CD4-positive, alpha-beta memory T cell (primary cell): ENCODE results near the gene SH3D19. TPM values are rescaled to one million over a fixed set of nuclear protein-coding genes. Genes with fewer than 3 reads are reported as not detected.

Experiments
- CTCF ChIA-PET: fragments of 350-600 bp; sonication (Branson Sonifier 250); formaldehyde crosslinking; loops from one replicate; lab custom pipeline; 2021; ENCODE audit warnings: inconsistent platforms; ENCODE audit not compliant: partially characterized antibody; lab: Charles Lee
- POLR2A ChIA-PET: fragments of 350-600 bp; sonication (Branson Sonifier 250); formaldehyde crosslinking; loops from one replicate; lab custom pipeline; 2021; ENCODE audit not compliant: partially characterized antibody; lab: Charles Lee
- DNase-seq, 5 donors: peaks; one replicate each; pipeline versions ENCODE4 v3.0.0 to v3.0.0-alpha.2; 2020 to 2022; ENCODE audit warnings: mixed read lengths in 1 of 5
- H3K27ac ChIP-seq: one replicate; pipeline ENCODE4 v1.7.0; 2013; ENCODE audit warnings: low read depth, low read length
- H3K27me3 ChIP-seq: 2 replicates; pipeline ENCODE4 v1.7.0; 2013; ENCODE audit warnings: mild to moderate bottlenecking, low read length, moderate library complexity; ENCODE audit not compliant: insufficient read depth
- H3K36me3 ChIP-seq: 2 replicates; pipeline ENCODE4 v1.7.0; 2013; ENCODE audit warnings: mild to moderate bottlenecking, low read length, moderate library complexity; ENCODE audit not compliant: insufficient read depth
- H3K4me1 ChIP-seq: 2 replicates; pipeline ENCODE4 v1.7.0; 2013; ENCODE audit warnings: mild to moderate bottlenecking, low read length, moderate library complexity; ENCODE audit not compliant: insufficient read depth
- H3K4me3 ChIP-seq, 2 donors: one replicate each; pipeline ENCODE4 v1.7.0; 2013; ENCODE audit warnings: low read length in 2 of 2, mild to moderate bottlenecking in 1 of 2
- H3K9me3 ChIP-seq, 2 donors: one replicate each; pipeline ENCODE4 v1.7.0; 2013; ENCODE audit warnings: low read length in 2 of 2, control low read depth in 1 of 2; ENCODE audit not compliant: control insufficient read depth in 1 of 2
- H3K27ac Mint-ChIP-seq, 7 donors: one replicate each; pipeline ENCODE4 v1.8.0; 2020 to 2021; ENCODE audit warnings: mixed read lengths in 7 of 7, mild to moderate bottlenecking in 6 of 7, inconsistent platforms in 3 of 7, moderate library complexity in 3 of 7
- H3K27me3 Mint-ChIP-seq, 2 donors: one replicate each; pipeline ENCODE4 v1.8.0; 2020 to 2021; ENCODE audit warnings: mixed read lengths in 2 of 2
- H3K36me3 Mint-ChIP-seq, 2 donors: one replicate each; pipeline ENCODE4 v1.8.0; 2020 to 2021; ENCODE audit warnings: mixed read lengths in 2 of 2, inconsistent platforms in 1 of 2, mild to moderate bottlenecking in 1 of 2
- H3K4me1 Mint-ChIP-seq, 4 donors: one replicate each; pipeline ENCODE4 v1.8.0; 2020 to 2021; ENCODE audit warnings: mixed read lengths in 4 of 4, mild to moderate bottlenecking in 1 of 4
- H3K4me3 Mint-ChIP-seq, 8 donors: one replicate each; pipeline ENCODE4 v1.8.0; 2020 to 2021; ENCODE audit warnings: mixed read lengths in 8 of 8, mild to moderate bottlenecking in 7 of 8, moderate library complexity in 6 of 8, inconsistent platforms in 3 of 8
- H3K9me3 Mint-ChIP-seq, 8 donors: one replicate each; pipeline ENCODE4 v1.8.0; 2020 to 2021; ENCODE audit warnings: mixed read lengths in 8 of 8, mild to moderate bottlenecking in 5 of 8, inconsistent platforms in 3 of 8, moderate library complexity in 1 of 8
- intact Hi-C: fragments of 100-400 bp; cut with micrococcal nuclease; formaldehyde crosslinking; loops from one replicate; pipeline ENCODE4 v1.15.1; 2023
- polyA plus RNA-seq, 2 donors: library from polyadenylated mRNA; unstranded; fragments of 300-500 nt; fragmentation: Illumina TruSeq; gene quantifications; one replicate each; pipeline ENCODE4 v1.2.3, GENCODE V29; 2021
- total RNA-seq, 2 experiments: library from RNA; stranded (reverse); gene quantifications; one replicate each; pipeline ENCODE4 v1.2.3, GENCODE V29; 2021

SH3D19 gene
- total and polyA plus RNA-seq, 4 experiments from 2014 or later = 0.11 to 1.4 (median 0.79) TPM

DNA sequence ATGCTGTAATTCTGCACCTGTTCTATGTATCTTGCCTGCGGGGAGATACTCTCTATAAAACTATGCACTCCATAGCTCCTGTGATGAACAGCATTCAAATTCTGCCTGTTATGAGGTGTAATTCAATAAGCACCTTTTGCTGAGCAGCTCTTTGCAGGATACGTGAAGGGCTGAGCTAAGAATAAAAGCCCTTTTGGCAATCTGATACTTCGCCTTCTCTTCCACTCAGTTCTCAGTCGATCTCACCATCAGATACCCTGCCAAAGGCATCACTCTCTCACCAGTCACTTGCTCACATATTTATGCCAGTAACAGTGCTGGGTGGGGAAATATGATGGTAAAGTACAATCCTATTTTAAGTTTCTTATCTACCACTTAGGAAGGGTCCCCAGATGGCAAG is 158.8 kb downstream of the SH3D19 start:
- POLR2A ChIA-PET = no interaction called here
- H3K27ac ChIP-seq = no peak overlapping the region
- no peaks in the 10 kb centered on the region for H3K4me1 ChIP-seq
- no peaks in the 10 kb centered on the region for H3K27me3 ChIP-seq
- Mint-ChIP-seq H3K27ac (no peak overlapping the region), H3K4me1 (no peaks in the 10 kb centered on the region), H3K27me3 (peaks cover 11 to 18% of the 10 kb centered on the region in 2 donors), H3K36me3 (no peaks in the 10 kb centered on the region), H3K4me3 (no peak overlapping the region), H3K9me3 (no peaks in the 10 kb centered on the region)
- DNase-seq = no peak
- no peak overlapping the region for H3K4me3 ChIP-seq
- no peaks in the 10 kb centered on the region for H3K36me3 ChIP-seq
- intact Hi-C loops = no loop called here
- CTCF ChIA-PET = no interaction called here
- no peaks in the 10 kb centered on the region for H3K9me3 ChIP-seq

DNA sequence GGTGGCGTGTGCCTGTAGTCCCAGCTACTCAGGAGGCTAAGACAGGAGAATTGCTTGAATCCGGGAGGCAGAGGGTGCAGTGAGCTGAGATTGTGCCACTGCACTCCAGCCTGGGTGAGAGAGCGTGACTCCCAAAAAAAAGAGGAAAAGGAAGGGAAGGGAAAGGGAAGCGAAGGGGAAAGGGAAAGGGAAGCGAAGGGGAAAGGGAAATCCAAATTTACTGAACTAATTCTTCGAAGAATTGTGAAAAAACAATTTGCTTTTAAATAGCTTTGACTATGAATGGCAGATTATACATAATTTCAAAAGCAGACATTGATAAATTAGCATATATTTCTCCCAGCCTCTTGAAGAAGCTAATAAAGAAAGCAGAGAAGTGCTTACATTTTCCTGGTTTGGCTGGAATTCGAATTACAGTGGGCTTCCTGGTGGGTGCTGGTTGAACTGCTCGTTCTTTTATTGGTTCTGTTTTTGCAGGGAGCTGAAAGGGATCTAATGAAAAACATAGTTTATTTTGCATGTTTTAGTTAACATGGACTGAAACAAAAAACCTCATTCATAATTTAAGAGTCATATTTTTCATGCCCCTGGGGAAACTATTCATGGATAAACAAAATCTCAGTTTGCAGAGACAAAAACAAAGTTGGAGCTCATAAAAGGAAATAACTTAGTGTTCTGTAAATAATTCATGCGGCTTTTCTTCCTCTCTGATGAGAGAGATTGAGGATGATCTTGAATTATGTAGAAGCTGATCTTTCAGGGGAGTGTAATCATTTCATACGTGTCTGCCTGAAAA is 160.0 kb downstream of the SH3D19 start:
- no peak overlapping the region for H3K27ac Mint-ChIP-seq
- CTCF ChIA-PET = no interaction called here
- POLR2A ChIA-PET = no interaction called here
- H3K4me1 Mint-ChIP-seq = no peaks in the 10 kb centered on the region
- Histone ChIP-seq H3K4me1 (no peaks in the 10 kb centered on the region), H3K27me3 (no peaks in the 10 kb centered on the region), H3K27ac (no peak overlapping the region), H3K9me3 (no peaks in the 10 kb centered on the region), H3K36me3 (no peaks in the 10 kb centered on the region), H3K4me3 (no peak overlapping the region)
- H3K36me3 Mint-ChIP-seq = no peaks in the 10 kb centered on the region
- no peaks in the 10 kb centered on the region for H3K9me3 Mint-ChIP-seq
- peaks cover 9 to 18% of the 10 kb centered on the region in 2 donors for H3K27me3 Mint-ChIP-seq
- no peak for DNase-seq
- intact Hi-C loops = no loop called here
- H3K4me3 Mint-ChIP-seq = no peak overlapping the region

- Histone ChIP-seq H3K27me3 (no peaks in the 10 kb centered on the region), H3K9me3 (no peaks in the 10 kb centered on the region), H3K4me1 (no peaks in the 10 kb centered on the region), H3K4me3 (no peak overlapping the region), H3K27ac (no peak overlapping the region), H3K36me3 (no peaks in the 10 kb centered on the region)
- CTCF ChIA-PET = no interaction called here
- no peaks in the 10 kb centered on the region for H3K9me3 Mint-ChIP-seq
- no peak overlapping the region for H3K4me3 Mint-ChIP-seq
- H3K27ac Mint-ChIP-seq = no peak overlapping the region
- intact Hi-C loops = no loop called here
- no peaks in the 10 kb centered on the region for H3K4me1 Mint-ChIP-seq
- POLR2A ChIA-PET = no interaction called here
- H3K27me3 Mint-ChIP-seq = peaks cover 8 to 12% of the 10 kb centered on the region in 2 donors
- no peaks in the 10 kb centered on the region for H3K36me3 Mint-ChIP-seq
- DNase-seq = no peak
Measured at GRCh38 chr4:151163855-151164254, 161.6 kb downstream of the SH3D19 start.

GRCh38 chr4:151158979-151159378 is 166.4 kb downstream of the SH3D19 start:
- Histone ChIP-seq H3K4me3 (no peak overlapping the region), H3K36me3 (no peaks in the 10 kb centered on the region), H3K27me3 (no peaks in the 10 kb centered on the region), H3K9me3 (no peaks in the 10 kb centered on the region), H3K27ac (no peak overlapping the region), H3K4me1 (no peaks in the 10 kb centered on the region)
- ChIA-PET POLR2A (no interaction called here), CTCF (interaction anchor here (1.4 kb wide), 1 partner anchor 20 kb away, joined by 3 read pairs; no protein-coding TSS in a partner anchor)
- Mint-ChIP-seq H3K27me3 (peaks cover 8 to 18% of the 10 kb centered on the region in 2 donors), H3K36me3 (no peaks in the 10 kb centered on the region), H3K27ac (no peak overlapping the region), H3K4me1 (no peaks in the 10 kb centered on the region), H3K9me3 (peaks cover 0 to 10% (median 4%) of the 10 kb centered on the region in 8 donors), H3K4me3 (no peak overlapping the region)
- intact Hi-C loops = no loop called here
- no peak for DNase-seq

GRCh38 chr4:151157543-151157942 is 167.9 kb downstream of the SH3D19 start:
- H3K27ac Mint-ChIP-seq = no peak overlapping the region
- POLR2A ChIA-PET = no interaction called here
- no peaks in the 10 kb centered on the region for H3K36me3 ChIP-seq
- peaks cover 8 to 19% of the 10 kb centered on the region in 2 donors for H3K27me3 Mint-ChIP-seq
- intact Hi-C loops = no loop called here
- H3K27me3 ChIP-seq = no peaks in the 10 kb centered on the region
- no peaks in the 10 kb centered on the region for H3K4me1 ChIP-seq
- peaks cover 0 to 10% (median 4%) of the 10 kb centered on the region in 8 donors for H3K9me3 Mint-ChIP-seq
- no peak overlapping the region for H3K4me3 ChIP-seq
- CTCF ChIA-PET = no interaction called here
- H3K4me3 Mint-ChIP-seq = peak overlapping the region in 1 of 8 donors; percentile 2
- DNase-seq = no peak
- H3K36me3 Mint-ChIP-seq = no peaks in the 10 kb centered on the region
- no peaks in the 10 kb centered on the region for H3K4me1 Mint-ChIP-seq
- H3K9me3 ChIP-seq = no peaks in the 10 kb centered on the region
- H3K27ac ChIP-seq = no peak overlapping the region

DNA sequence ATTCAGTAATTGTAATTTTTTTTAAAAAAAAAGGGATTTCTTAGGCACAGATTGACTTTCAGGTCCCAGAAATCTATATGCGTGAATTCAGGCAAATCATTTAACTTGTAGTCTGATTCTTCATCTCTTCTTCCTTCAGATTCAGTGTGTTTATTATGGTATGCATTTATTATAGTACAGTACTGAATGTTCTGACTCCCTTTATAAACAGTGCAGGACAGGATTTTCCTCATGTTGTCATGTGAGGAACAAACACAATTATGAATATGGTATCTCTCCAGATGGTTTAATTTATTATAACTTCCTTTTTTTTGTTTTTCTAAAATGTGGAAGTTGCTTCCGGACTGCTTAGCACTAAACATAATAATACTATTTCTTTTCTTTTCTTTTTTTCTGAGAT is 171.8 kb downstream of the SH3D19 start:
- Mint-ChIP-seq H3K27ac (no peak overlapping the region), H3K4me1 (peaks cover 0 to 5% (median 2%) of the 10 kb centered on the region in 4 donors), H3K9me3 (peaks cover 0 to 10% (median 4%) of the 10 kb centered on the region in 8 donors), H3K4me3 (no peak overlapping the region), H3K27me3 (peaks cover 9 to 23% of the 10 kb centered on the region in 2 donors), H3K36me3 (no peaks in the 10 kb centered on the region)
- POLR2A ChIA-PET = no interaction called here
- Histone ChIP-seq H3K27ac (no peak overlapping the region), H3K4me3 (no peak overlapping the region), H3K36me3 (no peaks in the 10 kb centered on the region), H3K9me3 (no peaks in the 10 kb centered on the region), H3K27me3 (no peaks in the 10 kb centered on the region), H3K4me1 (no peaks in the 10 kb centered on the region)
- CTCF ChIA-PET = no interaction called here
- intact Hi-C loops = no loop called here
- no peak for DNase-seq

DNA sequence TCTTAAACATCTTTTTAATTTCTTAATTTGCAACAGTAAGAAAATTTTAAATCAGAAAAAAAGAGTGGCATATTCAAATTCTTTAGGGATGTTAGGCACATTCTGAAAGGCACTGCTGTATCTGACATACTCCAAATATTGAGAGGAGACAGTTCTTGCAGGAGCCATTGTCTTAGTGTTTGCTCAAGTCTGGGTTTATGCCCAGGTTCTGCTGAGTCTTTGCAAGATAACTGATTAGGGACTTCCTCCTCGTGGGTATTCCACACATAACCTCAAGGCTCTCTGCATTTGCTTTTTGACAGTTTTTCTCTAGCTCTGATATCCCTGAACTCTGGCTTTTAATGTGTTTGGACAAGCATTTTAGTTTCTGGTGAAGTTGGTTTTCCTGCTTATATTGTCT is 173.4 kb downstream of the SH3D19 start:
- CTCF ChIA-PET = no interaction called here
- Mint-ChIP-seq H3K27me3 (peaks cover 8 to 17% of the 10 kb centered on the region in 2 donors), H3K9me3 (peaks cover 0 to 4% (median 0%) of the 10 kb centered on the region in 8 donors), H3K36me3 (no peaks in the 10 kb centered on the region), H3K4me1 (peaks cover 0 to 5% (median 2%) of the 10 kb centered on the region in 4 donors), H3K27ac (no peak overlapping the region), H3K4me3 (no peak overlapping the region)
- no peak overlapping the region for H3K27ac ChIP-seq
- intact Hi-C loops = no loop called here
- DNase-seq = no peak
- no peaks in the 10 kb centered on the region for H3K36me3 ChIP-seq
- H3K4me1 ChIP-seq = no peaks in the 10 kb centered on the region
- POLR2A ChIA-PET = no interaction called here
- no peaks in the 10 kb centered on the region for H3K27me3 ChIP-seq
- H3K9me3 ChIP-seq = no peaks in the 10 kb centered on the region
- no peak overlapping the region for H3K4me3 ChIP-seq
